ENCODE results near the gene DEDD2.

GRCh38 chr19:42165146-42165545, 52.3 kb downstream of the DEDD2 start:
- TF ChIP-seq CTCF (IDR thresholded peaks at IDR 0.05; ENCODE audit: borderline replicate concordance, extremely low read depth, low read length, poor library complexity, severe bottlenecking) = no peak
- no peak for TF ChIP-seq EZH2 (IDR thresholded peaks at IDR 0.05; ENCODE audit: borderline replicate concordance, low read depth, low read length, severe bottlenecking)

Measured in DND-41 (cell line).